Measurements from ENCODE around the gene OASL. TPM values are rescaled to one million over a fixed set of nuclear protein-coding genes. Genes with fewer than 3 reads are reported as not detected.
"Not testable (repeated sequence)": the region's sequence is repeated elsewhere in the genome, so short reads cannot be mapped to it uniquely, and the experiment has no call there.

The OASL gene
- total RNA-seq: 0.35 TPM
- long read RNA-seq, partial matches to known transcripts: 0 of 1 reads
- long read RNA-seq, other reads (novel, unspliced or antisense): 0 of 1 reads

GRCh38 chr12:121038861-121039668 is at the start of gene OASL:
TSS of gene OASL (minus strand) at chr12:121039246. CDS start at chr12:121038971, 275 bp downstream.
- peak; percentile 52 for DNase-seq

GRCh38 chr12:121088195-121088585 is 49.1 kb upstream of the OASL start:
- ATAC-seq (ENCODE audit: poor library complexity) (no peak), DNase-seq (no peak)
- intact Hi-C loops (cut with DNase I): no loop called here

More at GRCh38 chr12:121038861-121039668, at the start of gene OASL:
- intact Hi-C loops (cut with DNase I): no loop called here
- ATAC-seq (ENCODE audit: poor library complexity): peak; percentile 75

- no peak for ATAC-seq (ENCODE audit: poor library complexity)
- DNase-seq: no peak
- intact Hi-C loops (cut with DNase I): no loop called here
These were observed 48.6 kb upstream of the OASL start for GRCh38 chr12:121087467-121088194.

GRCh38 chr12:121086781-121087295 is 47.8 kb upstream of the OASL start:
- DNase-seq: no peak
- no peak for ATAC-seq (ENCODE audit: poor library complexity)
- intact Hi-C loops (cut with DNase I): no loop called here

GRCh38 chr12:121085506-121086353 is 46.7 kb upstream of the OASL start:
- no peak for ATAC-seq (ENCODE audit: poor library complexity)
- intact Hi-C loops (cut with DNase I): no loop called here
- DNase-seq: no peak

GRCh38 chr12:121085069-121085468 is 46.0 kb upstream of the OASL start:
- DNase-seq (no peak), ATAC-seq (ENCODE audit: poor library complexity) (no peak)
- intact Hi-C loops (cut with DNase I): no loop called here

- ATAC-seq (ENCODE audit: poor library complexity) (no peak), DNase-seq (no peak)
- intact Hi-C loops (cut with DNase I): no loop called here
These were observed 45.2 kb upstream of the OASL start for GRCh38 chr12:121084229-121084628.

GRCh38 chr12:121080909-121081308 is 41.9 kb upstream of the OASL start:
- intact Hi-C loops (cut with DNase I): no loop called here
- ATAC-seq (ENCODE audit: poor library complexity) (no peak), DNase-seq (no peak)

GRCh38 chr12:121079736-121080272 is 40.8 kb upstream of the OASL start:
- DNase-seq (no peak), ATAC-seq (ENCODE audit: poor library complexity) (no peak)
- intact Hi-C loops (cut with DNase I): no loop called here

GRCh38 chr12:121077440-121077839 is 38.4 kb upstream of the OASL start:
- ATAC-seq (ENCODE audit: poor library complexity); intact Hi-C loops (cut with DNase I): not testable (repeated sequence)

GRCh38 chr12:121075911-121076310 is 36.9 kb upstream of the OASL start:
- intact Hi-C loops (cut with DNase I); ATAC-seq (ENCODE audit: poor library complexity); DNase-seq: not testable (repeated sequence)

More at GRCh38 chr12:121077440-121077839, 38.4 kb upstream of the OASL start:
- not testable (repeated sequence) for DNase-seq

- intact Hi-C loops (cut with DNase I): no loop called here
- no peak for ATAC-seq (ENCODE audit: poor library complexity)
- DNase-seq: no peak
These were observed 33.1 kb upstream of the OASL start for GRCh38 chr12:121072147-121072546.

- DNase-seq (no peak), ATAC-seq (ENCODE audit: poor library complexity) (no peak)
- intact Hi-C loops (cut with DNase I): no loop called here
These were observed 30.2 kb upstream of the OASL start for GRCh38 chr12:121069206-121069605.

GRCh38 chr12:121065345-121065744 is 26.3 kb upstream of the OASL start:
- ATAC-seq (ENCODE audit: poor library complexity) (no peak), DNase-seq (no peak)
- intact Hi-C loops (cut with DNase I): no loop called here

GRCh38 chr12:121064586-121064985 is 25.5 kb upstream of the OASL start:
- intact Hi-C loops (cut with DNase I); ATAC-seq (ENCODE audit: poor library complexity); DNase-seq: not testable (repeated sequence)

- intact Hi-C loops (cut with DNase I): no loop called here
- DNase-seq: no peak
- no peak for ATAC-seq (ENCODE audit: poor library complexity)
These were observed 25.1 kb upstream of the OASL start for GRCh38 chr12:121064116-121064515.

GRCh38 chr12:121062391-121063045 is 23.5 kb upstream of the OASL start:
- intact Hi-C loops (cut with DNase I): no loop called here
- ATAC-seq (ENCODE audit: poor library complexity): no peak

GRCh38 chr12:121061831-121062230 is 22.8 kb upstream of the OASL start:
- intact Hi-C loops (cut with DNase I): no loop called here
- ATAC-seq (ENCODE audit: poor library complexity): no peak
- DNase-seq: no peak

More at GRCh38 chr12:121062391-121063045, 23.5 kb upstream of the OASL start:
- no peak for DNase-seq
